ENCODE data around the gene CHRNB1. TPM values are rescaled to one million over a fixed set of nuclear protein-coding genes. Genes with fewer than 3 reads are reported as not detected.
A peak's percentile ranks its signal among the peaks of the same experiment; 100 is the strongest.
"Not testable (repeated sequence)": the region's sequence is repeated elsewhere in the genome, so short reads cannot be mapped to it uniquely, and the experiment has no call there.

The CHRNB1 gene
- total and polyA plus RNA-seq, 10 of the 15 experiments (the other 5 are each of a cell fraction or from before 2014, with no cell fraction given) = 5.8 to 14.8 (median 11.3) TPM

GRCh38 chr17:7474767-7475166, 29.9 kb downstream of the CHRNB1 start:
- POLR2A ChIA-PET = interaction anchor here (0.6 to 1.6 kb wide), 3 partner anchors 12 to 49 kb away, joined by 4 to 11 read pairs (median 6); no protein-coding TSS in a partner anchor
- Histone ChIP-seq H3K79me2 (ENCODE audit: control insufficient read depth, insufficient read depth, low read length) (peaks cover 29% of the 10 kb centered on the region), H3K4me1 (ENCODE audit: control insufficient read depth, insufficient read depth, low read length) (peaks cover 11% of the 10 kb centered on the region)
- DNase-seq (ENCODE audit: low read depth, low spot score); BruUV-seq (replicated peaks); H4K20me1 ChIP-seq (ENCODE audit: control insufficient read depth, insufficient read depth); in situ Hi-C loops (cut with MboI); H3K9me3 ChIP-seq (replicated peaks; ENCODE audit: control insufficient read depth, insufficient read depth, low read length); RAD21 ChIA-PET (ENCODE audit: unreplicated experiment); H3K4me3 ChIP-seq; H2AFZ ChIP-seq (ENCODE audit: control insufficient read depth, low read depth, low read length); FAIRE-seq; H3K9ac ChIP-seq (ENCODE audit: control insufficient read depth, insufficient read depth, low read length); ATAC-seq; SMC1A ChIA-PET (ENCODE audit: uncharacterized antibody, unreplicated experiment); H3K27ac ChIP-seq (ENCODE audit: control insufficient read depth, insufficient read depth); intact Hi-C loops (cut with micrococcal nuclease; ENCODE audit: unreplicated experiment); H3K36me3 ChIP-seq (ENCODE audit: control insufficient read depth in 2 of 2, insufficient read depth in 2 of 2, low read length in 1 of 2); H3K27me3 ChIP-seq (replicated peaks in 1 of 2; ENCODE audit: control insufficient read depth in 2 of 2, insufficient read depth in 2 of 2, low read length in 1 of 2); H3K4me2 ChIP-seq (ENCODE audit: control insufficient read depth, insufficient read depth): not testable (repeated sequence)
- WGBS (ENCODE audit: insufficient coverage, insufficient replicate concordance, low lambda C conversion rate, missing lambda C conversion rate) = 100% methylated on average over 3 of the region's 8 CpGs
- CTCF ChIA-PET = interaction anchor here (6.2 kb wide), 1 partner anchor 86 kb away, joined by 17 read pairs; the partner anchor contains the start of gene SENP3

DNA sequence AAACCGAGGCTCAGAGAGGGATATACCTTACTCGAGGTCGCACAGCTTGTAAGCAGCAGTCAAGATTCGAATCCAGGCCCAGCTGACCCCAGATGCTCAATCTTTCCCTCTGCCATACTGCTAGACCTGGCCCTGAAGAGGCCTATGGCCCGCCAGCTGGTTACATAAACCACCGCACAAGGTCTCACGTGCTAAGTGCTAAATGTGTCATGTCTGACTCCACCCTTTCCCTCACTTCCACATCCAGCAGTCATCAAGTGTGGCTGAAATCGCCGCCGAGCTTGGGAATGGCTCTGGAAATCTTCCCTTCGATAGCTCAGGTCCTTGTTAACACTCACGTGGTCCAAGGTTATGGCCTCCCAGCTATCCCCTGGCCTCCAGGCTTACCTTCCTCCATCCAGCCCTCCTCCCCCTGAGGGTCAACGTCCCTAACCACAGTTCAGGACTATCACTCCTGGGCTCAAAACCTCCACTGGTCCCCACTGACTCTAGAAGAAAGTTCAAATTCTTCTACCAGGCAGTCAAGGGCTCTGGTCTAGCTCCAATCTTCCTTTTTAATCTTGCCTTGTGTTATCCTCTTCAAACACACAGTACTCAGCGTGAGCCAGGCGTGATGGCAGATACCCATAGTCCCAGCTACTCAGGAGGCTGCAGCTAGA, 31.0 kb downstream of the CHRNB1 start:
- ChIA-PET CTCF (interaction anchor here (0.8 to 6.2 kb wide), 7 partner anchors 9 to 120 kb away, joined by 3 to 17 read pairs (median 4); partner anchors contain the start of genes SENP3 and TMEM102), SMC1A (ENCODE audit: uncharacterized antibody, unreplicated experiment) (interaction anchor here (0.9 to 2.0 kb wide), 6 partner anchors 11 to 71 kb away, joined by 3 to 5 read pairs (median 3); partner anchors contain the start of gene TMEM102), POLR2A (interaction anchor here (0.6 to 2.1 kb wide), 6 partner anchors 9 to 40 kb away, joined by 3 to 9 read pairs (median 5); partner anchors contain the start of gene TMEM102), RAD21 (ENCODE audit: unreplicated experiment) (interaction anchor here (0.7 to 1.6 kb wide), 4 partner anchors 33 to 113 kb away, joined by 3 to 5 read pairs (median 3); no protein-coding TSS in a partner anchor)
- FAIRE-seq (no peak), DNase-seq (ENCODE audit: low read depth, low spot score) (no peak), ATAC-seq (no peak)
- Histone ChIP-seq H3K4me1 (ENCODE audit: control insufficient read depth, insufficient read depth, low read length) (peaks cover 11% of the 10 kb centered on the region), H4K20me1 (ENCODE audit: control insufficient read depth, insufficient read depth) (peaks cover 2% of the 10 kb centered on the region; the same call in 1 of the 2 replicates), H3K27me3 (replicated peaks in 1 of 2; ENCODE audit: control insufficient read depth in 2 of 2, insufficient read depth in 2 of 2, low read length in 1 of 2) (no peaks in the 10 kb centered on the region), H3K9ac (ENCODE audit: control insufficient read depth, insufficient read depth, low read length) (no peak overlapping the region), H3K9me3 (replicated peaks; ENCODE audit: control insufficient read depth, insufficient read depth, low read length) (no peaks in the 10 kb centered on the region), H3K4me2 (ENCODE audit: control insufficient read depth, insufficient read depth) (no peak overlapping the region), H3K36me3 (ENCODE audit: control insufficient read depth in 2 of 2, insufficient read depth in 2 of 2, low read length in 1 of 2) (no peaks in the 10 kb centered on the region), H2AFZ (ENCODE audit: control insufficient read depth, low read depth, low read length) (no peak overlapping the region), H3K4me3 (no peak overlapping the region), H3K27ac (ENCODE audit: control insufficient read depth, insufficient read depth) (no peak overlapping the region), H3K79me2 (ENCODE audit: control insufficient read depth, insufficient read depth, low read length) (peaks cover 31% of the 10 kb centered on the region)
- BruUV-seq (replicated peaks) = TSS peak; percentile 45
- intact Hi-C loops (cut with micrococcal nuclease; ENCODE audit: unreplicated experiment) = no loop called here
- 90% methylated on average over 15 of the region's 15 CpGs for WGBS (ENCODE audit: insufficient coverage, insufficient replicate concordance, low lambda C conversion rate, missing lambda C conversion rate)
- in situ Hi-C loops (cut with MboI) = no loop called here
- TF ChIP-seq, protein P1, sequence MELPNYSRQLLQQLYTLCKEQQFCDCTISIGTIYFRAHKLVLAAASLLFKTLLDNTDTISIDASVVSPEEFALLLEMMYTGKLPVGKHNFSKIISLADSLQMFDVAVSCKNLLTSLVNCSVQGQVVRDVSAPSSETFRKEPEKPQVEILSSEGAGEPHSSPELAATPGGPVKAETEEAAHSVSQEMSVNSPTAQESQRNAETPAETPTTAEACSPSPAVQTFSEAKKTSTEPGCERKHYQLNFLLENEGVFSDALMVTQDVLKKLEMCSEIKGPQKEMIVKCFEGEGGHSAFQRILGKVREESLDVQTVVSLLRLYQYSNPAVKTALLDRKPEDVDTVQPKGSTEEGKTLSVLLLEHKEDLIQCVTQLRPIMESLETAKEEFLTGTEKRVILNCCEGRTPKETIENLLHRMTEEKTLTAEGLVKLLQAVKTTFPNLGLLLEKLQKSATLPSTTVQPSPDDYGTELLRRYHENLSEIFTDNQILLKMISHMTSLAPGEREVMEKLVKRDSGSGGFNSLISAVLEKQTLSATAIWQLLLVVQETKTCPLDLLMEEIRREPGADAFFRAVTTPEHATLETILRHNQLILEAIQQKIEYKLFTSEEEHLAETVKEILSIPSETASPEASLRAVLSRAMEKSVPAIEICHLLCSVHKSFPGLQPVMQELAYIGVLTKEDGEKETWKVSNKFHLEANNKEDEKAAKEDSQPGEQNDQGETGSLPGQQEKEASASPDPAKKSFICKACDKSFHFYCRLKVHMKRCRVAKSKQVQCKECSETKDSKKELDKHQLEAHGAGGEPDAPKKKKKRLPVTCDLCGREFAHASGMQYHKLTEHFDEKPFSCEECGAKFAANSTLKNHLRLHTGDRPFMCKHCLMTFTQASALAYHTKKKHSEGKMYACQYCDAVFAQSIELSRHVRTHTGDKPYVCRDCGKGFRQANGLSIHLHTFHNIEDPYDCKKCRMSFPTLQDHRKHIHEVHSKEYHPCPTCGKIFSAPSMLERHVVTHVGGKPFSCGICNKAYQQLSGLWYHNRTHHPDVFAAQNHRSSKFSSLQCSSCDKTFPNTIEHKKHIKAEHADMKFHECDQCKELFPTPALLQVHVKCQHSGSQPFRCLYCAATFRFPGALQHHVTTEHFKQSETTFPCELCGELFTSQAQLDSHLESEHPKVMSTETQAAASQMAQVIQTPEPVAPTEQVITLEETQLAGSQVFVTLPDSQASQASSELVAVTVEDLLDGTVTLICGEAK (IDR thresholded peaks at IDR 0.05; ENCODE audit: borderline replicate concordance) = no peak
- no peak for TF ChIP-seq SMAD1 (IDR thresholded peaks at IDR 0.05; ENCODE audit: low read depth, partially characterized antibody)
- TF ChIP-seq MYB (IDR thresholded peaks at IDR 0.05; ENCODE audit: borderline replicate concordance, low read depth, low read length) = no peak
- no peak for TF ChIP-seq ETV6 (conservative IDR thresholded peaks at IDR 0.05 in 1 of 2, IDR thresholded peaks at IDR 0.05 in 1 of 2; ENCODE audit: borderline replicate concordance in 1 of 2, low read depth in 1 of 2)
- TF ChIP-seq SREBF1 (IDR thresholded peaks at IDR 0.05; ENCODE audit: low read length) = no peak
- TF ChIP-seq RELB (IDR thresholded peaks at IDR 0.05; ENCODE audit: low read depth) = no peak
- TF ChIP-seq MTA2 (IDR thresholded peaks at IDR 0.05; ENCODE audit: low read depth) = no peak
- TF ChIP-seq MTA3 (IDR thresholded peaks at IDR 0.05; ENCODE audit: borderline replicate concordance, low read length) = no peak
- no peak for TF ChIP-seq TCF7 (IDR thresholded peaks at IDR 0.05; ENCODE audit: borderline replicate concordance)

All from GM12878 (cell line).